ENCODE data around the gene SAMD9L. TPM values are rescaled to one million over a fixed set of nuclear protein-coding genes. Genes with fewer than 3 reads are reported as not detected.

SAMD9L gene
- total RNA-seq, 1 experiment from 2014 or later = 0.49 TPM

DNA sequence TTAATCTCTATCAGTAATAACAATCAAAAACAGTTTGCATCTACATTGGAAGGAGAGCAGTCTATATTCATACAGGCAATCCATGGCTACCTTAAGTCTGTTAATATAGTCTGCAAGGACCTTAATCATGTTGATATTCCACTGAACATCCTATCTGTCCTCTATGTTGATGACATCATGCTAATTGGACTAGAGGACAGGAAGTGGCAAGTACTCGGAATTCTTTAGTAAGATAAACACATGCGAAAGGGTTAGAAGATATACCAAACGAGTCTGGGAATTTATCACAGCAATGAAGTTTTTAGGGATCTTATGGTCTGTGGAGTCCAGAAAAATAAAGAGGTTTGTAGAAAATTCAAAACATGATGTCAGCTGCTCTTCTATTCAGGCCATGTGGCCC is 11.3 kb upstream of the SAMD9L start:
- Histone ChIP-seq H3K4me3 (ENCODE audit: low read depth, low read length, poor library complexity, severe bottlenecking) (no peak overlapping the region), H3K36me3 (ENCODE audit: insufficient read depth, low read length, poor library complexity, severe bottlenecking) (no peaks in the 10 kb centered on the region), H3K4me1 (ENCODE audit: insufficient read depth, low read length, poor library complexity, severe bottlenecking) (no peaks in the 10 kb centered on the region), H3K27ac (ENCODE audit: low read depth, low read length, poor library complexity, severe bottlenecking) (no peak overlapping the region), H3K9me3 (ENCODE audit: low read depth, low read length, poor library complexity, severe bottlenecking) (no peaks in the 10 kb centered on the region), H3K27me3 (replicated peaks; ENCODE audit: insufficient read depth, low read depth, low read length, poor library complexity) (no peaks in the 10 kb centered on the region)
- CTCF ChIA-PET = no interaction called here
- peak; percentile 15 for DNase-seq (ENCODE audit: low spot score)
- no peak for TF ChIP-seq EZH2 (IDR thresholded peaks at IDR 0.05; ENCODE audit: borderline replicate concordance, low read depth, low read length, poor library complexity, severe bottlenecking)
- TF ChIP-seq, protein P1, sequence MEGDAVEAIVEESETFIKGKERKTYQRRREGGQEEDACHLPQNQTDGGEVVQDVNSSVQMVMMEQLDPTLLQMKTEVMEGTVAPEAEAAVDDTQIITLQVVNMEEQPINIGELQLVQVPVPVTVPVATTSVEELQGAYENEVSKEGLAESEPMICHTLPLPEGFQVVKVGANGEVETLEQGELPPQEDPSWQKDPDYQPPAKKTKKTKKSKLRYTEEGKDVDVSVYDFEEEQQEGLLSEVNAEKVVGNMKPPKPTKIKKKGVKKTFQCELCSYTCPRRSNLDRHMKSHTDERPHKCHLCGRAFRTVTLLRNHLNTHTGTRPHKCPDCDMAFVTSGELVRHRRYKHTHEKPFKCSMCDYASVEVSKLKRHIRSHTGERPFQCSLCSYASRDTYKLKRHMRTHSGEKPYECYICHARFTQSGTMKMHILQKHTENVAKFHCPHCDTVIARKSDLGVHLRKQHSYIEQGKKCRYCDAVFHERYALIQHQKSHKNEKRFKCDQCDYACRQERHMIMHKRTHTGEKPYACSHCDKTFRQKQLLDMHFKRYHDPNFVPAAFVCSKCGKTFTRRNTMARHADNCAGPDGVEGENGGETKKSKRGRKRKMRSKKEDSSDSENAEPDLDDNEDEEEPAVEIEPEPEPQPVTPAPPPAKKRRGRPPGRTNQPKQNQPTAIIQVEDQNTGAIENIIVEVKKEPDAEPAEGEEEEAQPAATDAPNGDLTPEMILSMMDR (conservative IDR thresholded peaks at IDR 0.05; ENCODE audit: low read depth, low read length) = no peak
- no TSS peak for BruUV-seq (replicated peaks)
- intact Hi-C loops (cut with micrococcal nuclease; ENCODE audit: unreplicated experiment) = no loop called here
- POLR2A ChIA-PET (ENCODE audit: low non-redundant PET) = no interaction called here

DNA sequence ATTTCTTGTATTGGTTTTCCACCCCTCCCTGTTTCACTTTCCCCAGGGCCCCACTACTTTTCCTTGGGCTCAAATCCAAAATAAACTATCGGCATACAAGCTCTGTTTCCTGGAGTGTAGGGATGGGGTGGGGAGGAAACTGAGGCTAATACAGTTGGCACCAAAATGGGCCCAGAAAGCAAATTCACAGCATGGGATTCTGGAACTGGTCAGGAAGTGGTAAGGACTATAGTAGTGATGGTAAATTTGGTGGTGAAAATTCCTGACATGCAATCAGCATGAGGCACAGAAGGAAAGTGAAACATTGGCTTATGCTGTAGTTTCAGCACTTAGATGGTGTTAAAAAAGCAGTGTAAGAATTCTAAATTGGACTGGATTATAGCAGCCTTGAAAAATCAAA is 8.7 kb upstream of the SAMD9L start:
- peak; percentile 6 for DNase-seq (ENCODE audit: low spot score)
- Histone ChIP-seq H3K36me3 (ENCODE audit: insufficient read depth, low read length, poor library complexity, severe bottlenecking) (no peaks in the 10 kb centered on the region), H3K4me3 (ENCODE audit: low read depth, low read length, poor library complexity, severe bottlenecking) (no peak overlapping the region), H3K27me3 (replicated peaks; ENCODE audit: insufficient read depth, low read depth, low read length, poor library complexity) (no peaks in the 10 kb centered on the region), H3K9me3 (ENCODE audit: low read depth, low read length, poor library complexity, severe bottlenecking) (no peaks in the 10 kb centered on the region), H3K4me1 (ENCODE audit: insufficient read depth, low read length, poor library complexity, severe bottlenecking) (no peaks in the 10 kb centered on the region), H3K27ac (ENCODE audit: low read depth, low read length, poor library complexity, severe bottlenecking) (no peak overlapping the region)
- ChIA-PET POLR2A (ENCODE audit: low non-redundant PET) (no interaction called here), CTCF (no interaction called here)
- no TSS peak for BruUV-seq (replicated peaks)
- TF ChIP-seq, protein P1 (conservative IDR thresholded peaks at IDR 0.05; ENCODE audit: low read depth, low read length) = no peak
- no peak for TF ChIP-seq EZH2 (IDR thresholded peaks at IDR 0.05; ENCODE audit: borderline replicate concordance, low read depth, low read length, poor library complexity, severe bottlenecking)
- intact Hi-C loops (cut with micrococcal nuclease; ENCODE audit: unreplicated experiment) = no loop called here

DNA sequence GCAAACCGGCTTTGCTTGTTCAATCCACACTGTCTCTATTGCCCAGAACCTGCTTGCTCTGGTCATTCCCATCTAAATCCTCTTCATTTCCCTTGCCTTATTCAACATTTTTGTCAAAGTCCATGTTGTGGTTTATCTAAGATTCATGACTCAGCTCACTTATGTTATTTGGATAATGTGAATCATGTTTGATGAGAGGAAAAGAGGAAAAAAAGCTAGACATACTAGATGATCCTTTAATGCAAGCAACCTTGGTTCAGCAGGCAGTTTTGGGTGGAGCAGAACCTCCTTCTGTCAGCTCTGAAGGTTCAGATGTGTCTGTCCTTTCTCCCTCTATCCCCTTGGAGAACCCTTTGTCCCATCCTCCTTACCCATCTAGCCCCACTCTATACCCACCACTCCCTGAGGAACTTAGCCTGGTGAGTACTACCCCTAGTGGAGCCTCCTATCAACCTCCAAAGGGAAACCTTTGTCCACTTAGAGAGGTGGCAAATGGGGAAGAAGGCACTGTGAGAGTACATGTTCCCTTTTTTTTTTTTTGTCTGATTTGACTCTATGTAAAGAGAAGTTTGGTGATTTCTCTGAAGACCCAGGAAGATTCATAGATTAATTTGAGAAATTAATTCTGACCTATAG is 2.1 kb upstream of the SAMD9L start:
- Histone ChIP-seq H3K9me3 (ENCODE audit: low read depth, low read length, poor library complexity, severe bottlenecking) (no peaks in the 10 kb centered on the region), H3K4me1 (ENCODE audit: insufficient read depth, low read length, poor library complexity, severe bottlenecking) (no peaks in the 10 kb centered on the region), H3K27ac (ENCODE audit: low read depth, low read length, poor library complexity, severe bottlenecking) (no peak overlapping the region), H3K27me3 (replicated peaks; ENCODE audit: insufficient read depth, low read depth, low read length, poor library complexity) (no peaks in the 10 kb centered on the region), H3K4me3 (ENCODE audit: low read depth, low read length, poor library complexity, severe bottlenecking) (no peak overlapping the region), H3K36me3 (ENCODE audit: insufficient read depth, low read length, poor library complexity, severe bottlenecking) (no peaks in the 10 kb centered on the region)
- CTCF ChIA-PET = no interaction called here
- POLR2A ChIA-PET (ENCODE audit: low non-redundant PET) = no interaction called here
- no TSS peak for BruUV-seq (replicated peaks)
- no peak for DNase-seq (ENCODE audit: low spot score)
- no peak for TF ChIP-seq EZH2 (IDR thresholded peaks at IDR 0.05; ENCODE audit: borderline replicate concordance, low read depth, low read length, poor library complexity, severe bottlenecking)
- TF ChIP-seq, protein P1 (conservative IDR thresholded peaks at IDR 0.05; ENCODE audit: low read depth, low read length) = no peak
- intact Hi-C loops (cut with micrococcal nuclease; ENCODE audit: unreplicated experiment) = no loop called here

All from A673 (cell line).